ENCODE data around the gene APOBEC3B.
"Not testable (repeated sequence)": the region's sequence is repeated elsewhere in the genome, so short reads cannot be mapped to it uniquely, and the experiment has no call there.

APOBEC3B gene

GRCh38 chr22:39039306-39040126, 57.4 kb downstream of the APOBEC3B start:
- no peak for DNase-seq

GRCh38 chr22:39040155-39040537, 58.0 kb downstream of the APOBEC3B start:
- not testable (repeated sequence) for DNase-seq

- not testable (repeated sequence) for DNase-seq
These were observed 58.6 kb downstream of the APOBEC3B start, which contains the start of gene APOBEC3F for GRCh38 chr22:39040538-39041296. TSS of gene APOBEC3F (plus strand) at chr22:39040864. CDS start at chr22:39040961, 97 bp downstream.

- DNase-seq, result no peak
These were observed 59.8 kb downstream of the APOBEC3B start for GRCh38 chr22:39041908-39042307.
